HuH-7.5 (cell line): ENCODE data around the gene GLI3.

Experiments used
- DNase-seq: peaks from one replicate; pipeline ENCODE4 v3.0.0; 2011; ENCODE audit warnings: low spot score

Gene GLI3

GRCh38 chr7:42033480-42033879, 203.5 kb downstream of the GLI3 start:
- DNase-seq: no peak

GRCh38 chr7:42029405-42029804, 207.6 kb downstream of the GLI3 start:
- DNase-seq: no peak

DNA sequence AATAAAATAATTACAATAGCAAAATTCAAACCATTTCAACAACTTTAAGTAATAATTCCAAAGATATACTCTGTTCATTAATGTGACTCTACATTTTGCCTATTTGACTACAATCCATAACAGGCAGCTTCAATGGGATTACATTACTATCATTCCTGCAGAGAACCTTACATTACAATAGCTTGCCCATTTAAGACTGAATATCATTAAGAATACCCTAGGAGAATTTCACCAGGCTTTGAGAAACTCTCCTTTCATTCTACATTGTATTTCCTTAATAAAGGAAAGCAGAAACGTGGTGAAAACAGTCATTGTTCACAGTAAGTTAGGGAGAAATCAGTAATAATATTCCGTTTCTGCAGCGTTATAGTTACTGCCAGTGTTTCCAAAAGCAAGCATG, 209.5 kb downstream of the GLI3 start:
- DNase-seq: no peak

GRCh38 chr7:42026622-42027197, 210.3 kb downstream of the GLI3 start:
- DNase-seq: no peak

GRCh38 chr7:42025635-42026375, 211.2 kb downstream of the GLI3 start:
- no peak for DNase-seq

DNA sequence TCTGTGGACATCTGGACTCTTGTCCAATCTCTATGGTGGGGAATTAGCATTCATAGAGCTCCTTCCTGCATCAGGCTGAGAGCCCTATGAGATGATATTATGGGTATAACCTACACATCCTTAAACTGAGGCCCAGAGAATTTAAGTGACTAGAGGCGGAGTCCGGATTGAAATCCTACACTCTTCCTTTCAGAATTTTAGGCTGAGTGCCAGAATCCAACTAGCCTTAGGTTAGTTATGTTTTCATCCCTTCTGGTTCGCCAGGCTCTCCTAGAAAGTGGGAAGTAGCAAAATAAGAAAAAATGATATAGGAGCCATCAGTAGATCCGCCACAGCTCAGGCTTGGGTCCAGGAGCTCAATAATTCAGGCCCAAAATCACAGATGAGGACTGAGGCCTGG, 212.5 kb downstream of the GLI3 start:
- DNase-seq: no peak

GRCh38 chr7:42023262-42023661, 213.7 kb downstream of the GLI3 start:
- DNase-seq: no peak

- DNase-seq: no peak
Observed at GRCh38 chr7:42022791-42023190, 214.2 kb downstream of the GLI3 start.

- DNase-seq: no peak
Observed at GRCh38 chr7:42022056-42022455, 215.0 kb downstream of the GLI3 start.

DNA sequence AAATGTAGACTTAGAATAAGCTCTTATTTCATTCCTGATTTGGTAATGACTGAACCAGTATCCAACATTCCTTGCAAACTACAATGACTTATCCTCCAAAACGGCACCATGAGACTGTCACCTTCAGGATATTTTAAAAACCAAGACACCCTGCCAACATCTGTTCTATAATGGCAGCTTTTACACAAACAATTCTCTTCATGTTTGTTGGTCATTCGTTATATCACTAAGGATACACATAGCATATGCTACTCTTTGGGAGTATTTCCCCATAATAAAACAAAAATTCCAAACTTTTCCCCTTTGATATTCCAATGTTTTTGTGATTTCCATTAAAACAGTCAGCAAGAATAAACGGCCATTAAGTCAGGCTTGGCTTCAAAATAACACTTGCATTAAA, 215.4 kb downstream of the GLI3 start:
- no peak for DNase-seq

DNA sequence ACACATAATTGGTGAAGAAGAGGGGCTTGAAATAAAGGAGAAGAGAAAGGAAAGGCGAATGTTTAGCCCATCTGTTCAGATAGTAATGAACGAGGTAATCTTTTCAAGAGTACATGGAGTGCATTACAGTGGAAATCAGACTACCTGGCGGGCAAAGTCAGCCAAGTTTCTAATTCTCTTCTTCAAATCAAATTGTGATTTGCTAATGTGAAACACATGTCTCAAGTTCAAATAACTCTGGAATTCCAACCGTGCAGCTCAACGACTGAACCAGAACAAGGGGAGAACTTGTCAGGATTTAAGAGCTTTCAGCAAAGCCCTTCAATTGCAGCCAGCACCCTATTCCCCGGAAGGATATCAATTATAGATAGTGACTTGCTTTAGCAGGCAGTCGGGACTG, 216.9 kb downstream of the GLI3 start:
- no peak for DNase-seq

DNA sequence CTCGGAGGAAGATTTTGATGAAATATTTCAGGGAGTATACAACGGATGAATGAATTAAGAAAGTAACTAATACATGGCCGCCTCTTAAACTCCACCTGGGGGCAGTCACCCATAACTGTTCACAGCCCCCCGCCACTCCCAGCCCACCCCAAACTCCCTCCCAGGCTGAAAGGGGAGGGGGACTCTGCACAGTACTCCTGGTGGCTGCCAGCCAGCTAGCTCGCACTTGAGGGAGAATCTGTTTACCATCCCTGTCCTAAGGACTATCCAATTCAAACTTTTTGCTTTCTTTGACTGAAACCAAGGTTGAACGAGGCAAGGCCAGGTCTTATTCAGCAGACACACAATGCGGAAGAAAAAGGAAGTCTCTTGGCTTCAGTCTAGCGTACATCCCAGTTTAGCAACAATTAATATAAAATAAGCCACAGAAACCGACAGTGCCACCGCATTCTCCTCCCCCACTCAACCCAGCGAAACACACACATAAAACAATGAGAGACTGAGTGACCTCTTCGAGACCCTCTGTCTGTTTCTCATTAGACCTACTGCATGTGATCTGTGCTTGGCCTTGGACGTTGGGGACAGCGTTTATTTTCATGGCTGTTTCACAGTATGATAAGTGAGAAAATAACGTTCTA, 219.5 kb downstream of the GLI3 start:
- DNase-seq: no peak

- no peak for DNase-seq
Observed at GRCh38 chr7:42016517-42016916, 220.5 kb downstream of the GLI3 start.

GRCh38 chr7:42014625-42015618, 222.1 kb downstream of the GLI3 start:
- no peak for DNase-seq

GRCh38 chr7:42012786-42013360, 224.1 kb downstream of the GLI3 start:
- no peak for DNase-seq

DNA sequence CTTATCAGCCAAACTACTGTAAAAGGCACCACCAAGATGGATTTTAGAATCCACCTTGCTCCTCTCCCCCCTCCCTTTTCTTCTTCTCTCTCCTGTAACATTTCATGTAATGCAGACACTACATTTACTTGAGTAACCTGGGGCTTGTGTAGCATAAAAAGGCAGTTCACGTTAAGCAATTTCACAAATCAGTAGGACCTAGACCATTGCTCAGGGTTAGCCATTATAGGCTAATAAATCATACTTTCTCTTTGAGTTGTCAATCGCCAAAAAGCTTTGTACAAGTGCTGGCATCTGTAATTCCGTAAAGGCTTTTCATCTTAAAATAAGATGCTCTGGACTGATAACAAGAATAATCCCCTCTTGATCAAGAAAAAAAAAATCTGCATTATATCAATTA, 224.7 kb downstream of the GLI3 start:
- no peak for DNase-seq

- no peak for DNase-seq
Observed at GRCh38 chr7:42011846-42012245, 225.2 kb downstream of the GLI3 start.

DNA sequence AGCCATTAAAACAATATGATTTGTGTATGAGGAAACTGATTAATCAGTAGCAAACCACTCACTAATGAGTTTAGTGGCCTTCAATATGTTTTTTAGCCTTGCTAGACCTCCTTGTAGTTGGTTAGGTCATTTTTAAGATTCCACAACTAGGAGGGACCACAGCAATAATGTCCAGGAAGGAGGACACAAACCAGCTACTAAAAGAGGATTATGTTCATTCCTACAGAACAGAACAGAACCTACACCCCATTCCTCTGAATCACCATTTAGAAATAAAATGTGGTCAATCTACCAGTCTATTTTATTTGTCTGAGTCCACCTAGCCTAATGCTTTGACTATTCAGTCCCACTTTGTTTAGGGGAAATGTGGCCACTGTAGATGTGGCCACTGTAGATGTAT, 226.3 kb downstream of the GLI3 start:
- DNase-seq: no peak

DNA sequence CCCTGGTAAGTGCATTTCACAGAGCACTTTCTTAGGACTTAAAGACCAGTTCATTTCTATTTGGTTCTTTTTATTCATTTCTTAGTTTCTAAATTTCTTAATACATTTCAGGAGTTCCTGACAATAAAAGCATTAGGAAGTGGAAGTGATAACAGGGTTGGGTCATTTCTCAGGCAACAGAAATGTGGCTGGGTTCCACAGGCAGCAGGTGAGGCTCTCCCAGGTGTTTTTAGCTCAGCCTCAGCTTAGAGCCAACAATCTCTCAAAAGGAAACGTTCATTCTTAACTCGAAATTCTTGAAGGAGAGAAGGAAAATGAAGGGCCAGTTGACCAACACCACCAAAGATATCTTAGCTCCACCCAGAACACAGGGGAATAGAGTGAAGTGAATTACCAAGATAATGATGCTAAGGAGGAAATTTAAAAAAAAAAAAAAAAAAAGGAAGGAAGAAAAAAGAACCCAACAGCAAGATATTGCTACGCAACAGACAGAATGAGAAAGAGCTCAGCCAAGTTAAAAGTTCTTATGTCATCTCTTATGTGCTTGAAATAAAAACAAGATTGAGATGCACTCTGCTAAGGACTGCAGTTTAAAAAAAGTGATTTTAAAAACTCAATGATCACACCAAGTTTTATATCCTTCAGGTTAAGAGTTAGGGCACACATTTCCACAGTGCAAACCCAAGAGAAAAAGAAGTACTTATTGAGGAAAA, 230.1 kb downstream of the GLI3 start:
- no peak for DNase-seq

DNA sequence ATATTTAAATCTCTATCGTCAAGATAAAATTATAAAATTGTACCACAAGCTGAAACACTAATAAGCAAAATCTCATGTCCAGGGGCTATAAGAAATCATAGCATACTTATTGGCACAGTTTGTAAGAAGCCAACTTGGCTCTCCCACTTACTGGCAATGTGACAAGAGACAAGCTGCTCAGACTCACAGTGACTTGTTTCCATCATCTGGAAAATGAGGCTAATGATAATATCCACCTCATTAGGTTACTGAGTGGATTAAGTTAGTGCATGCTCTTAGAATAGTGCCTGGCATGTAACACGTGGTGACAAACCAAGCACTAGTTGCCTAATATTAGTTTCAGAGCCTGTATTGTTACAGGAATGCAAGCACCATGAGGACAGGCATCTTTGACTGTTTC, 234.4 kb downstream of the GLI3 start:
- DNase-seq: no peak

GRCh38 chr7:41999736-42000283, 237.2 kb downstream of the GLI3 start:
- no peak for DNase-seq
